Activated gamma-delta T cell treated with anti-CD3 and anti-CD28 coated beads, Interleukin-2, amount 50 U/mL, for 16 hours (primary cell): Measurements from ENCODE around the gene C19orf44.
"Not testable (repeated sequence)": the region's sequence is repeated elsewhere in the genome, so short reads cannot be mapped to it uniquely, and the experiment has no call there.

ENCODE experiments used
- DNase-seq: peaks from one replicate; pipeline ENCODE4 v3.0.0-alpha.2; 2020; ENCODE audit warnings: low read depth

The C19orf44 gene

GRCh38 chr19:16467581-16467980 is 28.6 kb upstream of the C19orf44 start:
- DNase-seq: no peak

DNA sequence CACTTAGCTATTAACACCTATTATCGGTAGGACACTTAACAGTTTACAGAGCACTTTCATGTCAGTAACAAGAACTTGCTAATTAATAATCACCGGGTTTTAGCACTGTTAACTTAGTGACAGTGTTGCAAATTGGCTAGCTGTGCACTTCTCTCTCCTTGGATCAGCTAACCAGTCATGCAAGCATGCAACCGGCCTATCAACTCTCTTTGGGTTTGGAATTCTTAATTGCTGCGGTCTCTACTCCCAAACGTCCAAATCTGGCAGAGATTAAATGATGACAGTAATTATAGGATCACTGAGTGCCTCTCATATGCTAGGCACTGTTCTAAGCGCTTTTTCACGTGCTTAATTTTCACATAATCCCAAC is 25.7 kb upstream of the C19orf44 start:
- DNase-seq: no peak

GRCh38 chr19:16470911-16471811 is 25.0 kb upstream of the C19orf44 start:
- no peak for DNase-seq

- not testable (repeated sequence) for DNase-seq
These were observed 23.7 kb upstream of the C19orf44 start for GRCh38 chr19:16472559-16472899.

- DNase-seq: no peak
These were observed 23.2 kb upstream of the C19orf44 start for GRCh38 chr19:16472992-16473391.

- no peak for DNase-seq
These were observed 22.3 kb upstream of the C19orf44 start for GRCh38 chr19:16473875-16474392.

- DNase-seq: no peak
These were observed 19.8 kb upstream of the C19orf44 start for GRCh38 chr19:16476401-16476800.

DNA sequence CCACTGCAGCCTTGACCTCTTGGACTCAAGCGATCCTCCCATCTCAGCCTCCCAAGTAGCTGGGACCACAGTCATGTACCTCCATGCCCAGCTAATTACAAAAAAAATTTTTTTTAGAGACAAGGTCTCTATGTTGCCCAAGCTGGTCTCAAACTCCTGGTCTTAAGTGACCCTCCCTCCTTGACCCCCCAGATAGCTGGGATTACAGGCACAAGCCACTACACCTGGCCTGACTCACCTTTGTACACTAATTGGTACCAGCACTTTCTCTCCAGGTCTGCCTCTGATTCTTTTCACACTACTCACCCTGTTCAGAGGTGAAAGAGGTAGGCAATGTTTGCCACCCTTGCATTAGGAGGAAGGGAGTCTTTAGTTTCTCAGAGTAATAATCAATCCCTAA is 18.9 kb upstream of the C19orf44 start:
- no peak for DNase-seq

DNA sequence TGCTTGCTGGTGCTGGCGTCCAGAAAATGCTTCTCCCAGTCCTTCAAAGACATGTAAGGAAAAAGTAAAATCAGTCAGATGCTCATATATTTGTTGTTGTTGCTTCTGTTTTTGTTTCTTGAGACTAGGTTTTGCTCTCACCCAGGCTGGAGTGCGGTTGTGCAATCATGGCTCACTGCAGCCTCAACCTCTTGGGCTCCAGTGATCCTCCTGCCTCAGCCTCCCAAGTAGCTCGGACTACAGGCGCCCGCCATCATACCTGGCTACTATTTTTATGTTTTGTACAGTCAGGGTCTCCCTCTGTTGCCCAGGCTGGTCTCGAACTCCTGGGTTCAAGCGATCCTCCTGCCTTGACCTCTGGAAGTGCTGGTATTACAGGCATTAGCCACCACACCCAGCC is 13.4 kb upstream of the C19orf44 start:
- DNase-seq: no peak

DNA sequence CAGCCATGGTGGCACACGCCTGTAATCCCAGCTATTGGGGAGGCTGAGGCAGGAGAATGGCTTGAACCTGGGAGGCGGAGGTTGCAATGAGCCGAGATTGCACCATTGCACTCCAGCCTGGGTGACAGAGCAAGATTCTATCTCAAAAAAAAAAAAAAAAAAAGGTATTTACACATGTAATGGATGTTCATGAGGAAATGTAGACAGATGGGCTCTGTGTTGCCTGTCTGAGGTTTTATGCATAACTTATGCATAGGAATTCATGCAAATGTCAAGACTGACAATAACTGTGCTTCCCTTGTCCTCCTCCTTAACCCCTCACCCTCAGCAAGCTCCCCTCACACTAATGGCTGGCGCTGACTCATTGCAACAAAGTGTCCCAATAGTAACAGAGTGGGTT is 9.7 kb upstream of the C19orf44 start:
- DNase-seq: not testable (repeated sequence)

DNA sequence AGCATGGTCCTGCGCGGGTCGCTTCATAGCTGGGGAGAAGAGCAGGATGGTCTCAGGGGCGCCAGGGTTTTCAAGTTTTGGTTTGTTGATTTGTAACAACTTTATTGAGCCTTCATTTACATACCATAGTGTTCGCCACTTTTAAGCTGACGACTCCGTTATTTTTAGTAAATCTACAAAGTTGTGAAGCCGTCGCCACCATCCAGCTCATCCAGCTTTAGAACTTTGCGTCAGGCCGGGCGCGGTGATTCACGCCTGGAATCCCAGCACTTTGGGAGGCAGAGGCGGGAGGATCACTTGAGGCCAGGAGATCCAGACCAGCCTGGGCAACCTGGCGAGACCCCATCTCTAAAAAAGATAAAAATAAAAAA is 404 bp downstream of the C19orf44 start:
- DNase-seq: no peak

- DNase-seq: no peak
These were observed 848 bp downstream of the C19orf44 start for GRCh38 chr19:16497042-16497441.

DNA sequence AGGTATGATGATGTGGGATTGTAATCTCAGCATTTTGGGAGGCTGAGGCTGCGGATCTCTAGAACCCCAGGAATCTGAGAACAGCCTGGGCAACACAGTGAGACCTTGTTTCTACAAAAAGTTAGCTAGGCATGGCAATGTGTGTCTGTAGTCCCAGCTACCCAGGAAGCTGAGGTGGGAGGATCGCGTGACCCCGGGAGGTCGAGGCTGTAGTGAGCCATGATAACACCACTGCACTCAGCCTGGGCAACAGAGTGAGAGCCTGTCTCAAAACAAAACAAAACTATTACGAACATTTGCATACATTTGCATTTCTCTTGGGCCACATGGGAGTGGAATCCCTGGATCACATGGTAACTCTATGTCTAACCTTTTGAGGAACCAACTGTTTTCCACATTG is 1.6 kb downstream of the C19orf44 start:
- no peak for DNase-seq

- DNase-seq: no peak
These were observed 8.1 kb downstream of the C19orf44 start for GRCh38 chr19:16504271-16504670.

DNA sequence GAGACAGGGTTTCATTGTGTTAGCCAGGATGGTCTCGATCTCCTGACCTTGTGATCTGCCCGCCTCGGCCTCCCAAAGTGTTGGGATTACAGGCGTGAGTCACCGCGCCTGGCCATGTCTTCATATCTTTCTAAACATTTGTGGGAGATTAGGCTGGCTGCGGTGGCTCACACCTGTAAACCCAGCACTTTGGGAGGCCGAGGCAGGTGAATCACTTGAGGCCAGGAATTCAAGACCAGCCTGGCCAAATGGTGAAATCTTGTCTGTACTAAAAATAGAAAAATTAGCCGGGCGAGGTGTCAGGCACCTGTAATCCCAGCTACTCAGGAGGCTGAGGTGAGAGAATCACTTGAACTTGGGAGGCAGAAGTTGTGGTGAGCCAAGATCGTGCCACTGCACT is 10.0 kb downstream of the C19orf44 start:
- DNase-seq: not testable (repeated sequence)

DNA sequence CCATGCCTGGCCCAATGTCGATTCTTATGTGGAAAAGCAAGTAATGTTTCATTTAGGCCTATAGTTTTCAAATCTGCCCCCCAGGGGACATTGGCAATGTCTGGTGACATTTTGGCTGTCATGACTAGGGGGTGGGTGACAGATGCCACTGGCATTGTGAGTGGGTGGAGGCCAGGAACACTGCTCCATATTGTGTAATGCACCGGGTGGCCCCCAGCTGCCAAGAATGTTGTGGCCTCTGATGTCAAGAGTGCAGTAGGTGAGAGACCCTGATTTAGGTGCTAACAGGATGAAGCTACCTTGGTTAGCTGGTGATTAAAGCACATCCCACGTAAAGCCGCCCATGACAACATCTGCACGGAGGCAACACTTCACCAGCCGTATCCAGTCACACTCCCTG is 10.8 kb downstream of the C19orf44 start:
- DNase-seq: no peak

- DNase-seq: no peak
These were observed 12.4 kb downstream of the C19orf44 start for GRCh38 chr19:16508546-16508945.

- no peak for DNase-seq
These were observed 13.2 kb downstream of the C19orf44 start for GRCh38 chr19:16509141-16510061.

DNA sequence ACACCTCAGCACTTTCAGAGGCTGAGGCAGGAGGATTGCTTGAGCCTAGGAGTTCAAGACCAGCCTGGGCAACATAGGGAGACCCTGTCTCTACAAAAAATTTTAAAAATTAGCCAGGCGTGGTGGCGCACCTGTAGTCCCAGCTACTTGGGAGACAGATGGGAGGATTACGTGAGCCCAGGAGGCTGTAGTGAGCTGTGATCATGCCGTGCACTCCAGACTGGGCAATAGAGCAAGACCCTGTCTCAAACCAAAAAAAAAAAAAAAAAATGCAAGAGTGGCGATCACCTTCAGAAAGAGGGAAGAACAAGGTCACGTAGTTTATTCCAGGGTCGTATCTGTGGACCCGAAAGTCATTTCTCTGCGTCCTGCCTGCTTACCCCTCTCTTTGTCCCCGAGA is 16.4 kb downstream of the C19orf44 start:
- not testable (repeated sequence) for DNase-seq

DNA sequence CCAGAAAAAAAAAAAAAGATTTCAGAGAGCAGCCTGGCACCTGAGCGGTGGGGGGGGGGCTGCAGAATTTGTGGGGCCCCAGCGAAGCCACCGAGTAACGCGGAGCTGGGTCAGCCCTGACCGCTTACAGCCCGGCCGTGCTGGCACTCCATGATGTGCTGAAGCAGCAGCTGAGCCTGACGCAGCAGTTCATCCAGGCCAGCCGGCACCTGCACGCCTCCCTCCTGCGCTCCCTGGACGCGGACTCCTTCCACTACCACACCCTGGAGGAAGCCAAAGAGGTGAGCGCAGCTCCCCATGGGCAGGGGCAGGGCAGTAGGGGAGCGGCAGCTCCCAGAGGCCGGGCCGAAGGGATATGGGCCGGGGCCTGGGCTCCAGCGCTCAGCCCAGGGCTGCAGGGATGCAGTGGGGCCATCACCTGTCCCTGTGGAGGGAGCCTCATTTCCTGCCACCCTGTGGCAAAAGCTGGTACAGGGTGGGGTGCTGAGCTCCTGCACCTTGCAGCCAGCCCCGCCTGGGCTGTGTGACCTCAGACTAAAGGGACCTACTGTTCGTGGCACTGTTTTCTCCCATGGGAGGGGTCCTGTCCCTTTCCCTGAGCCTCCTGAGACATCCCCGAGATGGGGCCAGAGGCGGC is 18.3 kb downstream of the C19orf44 start:
- DNase-seq: no peak

DNA sequence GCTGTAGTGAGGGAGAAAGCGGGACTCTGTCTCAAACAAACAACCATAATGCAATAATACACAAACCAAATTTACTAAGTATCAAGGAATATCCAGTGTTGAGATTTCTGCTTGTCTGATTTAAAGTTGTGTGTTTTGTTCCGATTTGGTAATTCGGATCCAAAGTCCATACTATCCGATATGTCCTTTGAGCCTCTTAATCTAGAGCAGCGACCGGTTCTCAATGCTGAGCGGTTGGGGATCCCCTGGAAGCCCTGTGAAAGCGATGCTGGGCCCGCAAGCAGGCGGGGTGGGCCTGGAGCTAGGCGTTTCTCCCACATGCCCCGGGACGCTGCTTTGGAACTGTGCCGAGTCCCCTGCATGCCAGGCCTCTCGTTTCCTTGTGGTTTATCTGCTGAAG is 20.2 kb downstream of the C19orf44 start:
- DNase-seq: no peak

GRCh38 chr19:16516923-16517610 is 20.9 kb downstream of the C19orf44 start:
- DNase-seq: no peak
